ENCODE data around the gene KCNG2.

KCNG2 gene

DNA sequence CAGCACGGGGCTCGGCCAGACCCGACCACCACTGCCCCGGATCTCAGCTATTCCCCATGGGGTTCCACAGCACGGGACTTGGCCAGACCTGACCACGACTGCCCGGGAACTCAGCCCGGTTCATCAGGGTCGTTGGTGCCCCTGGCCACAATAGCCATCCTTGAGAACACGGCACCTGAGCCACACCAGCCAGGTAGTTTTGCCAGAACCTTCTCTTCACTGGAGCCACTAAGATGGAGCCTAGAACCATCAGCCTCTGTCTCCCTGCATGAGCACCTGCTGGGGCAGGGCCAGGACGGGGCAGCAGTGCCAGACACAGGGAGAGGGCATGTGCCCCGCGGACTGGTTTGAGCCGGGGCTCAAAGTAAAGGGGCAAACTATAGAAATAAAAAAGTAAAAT, 11.4 kb upstream of the KCNG2 start:
- no peak for DNase-seq (ENCODE audit: low read depth in 2 of 2)
- no peak overlapping the region for H3K4me3 ChIP-seq (replicated peaks in 1 of 2; ENCODE audit: low read depth in 2 of 2, low read length in 2 of 2)
- TF ChIP-seq, protein P1, sequence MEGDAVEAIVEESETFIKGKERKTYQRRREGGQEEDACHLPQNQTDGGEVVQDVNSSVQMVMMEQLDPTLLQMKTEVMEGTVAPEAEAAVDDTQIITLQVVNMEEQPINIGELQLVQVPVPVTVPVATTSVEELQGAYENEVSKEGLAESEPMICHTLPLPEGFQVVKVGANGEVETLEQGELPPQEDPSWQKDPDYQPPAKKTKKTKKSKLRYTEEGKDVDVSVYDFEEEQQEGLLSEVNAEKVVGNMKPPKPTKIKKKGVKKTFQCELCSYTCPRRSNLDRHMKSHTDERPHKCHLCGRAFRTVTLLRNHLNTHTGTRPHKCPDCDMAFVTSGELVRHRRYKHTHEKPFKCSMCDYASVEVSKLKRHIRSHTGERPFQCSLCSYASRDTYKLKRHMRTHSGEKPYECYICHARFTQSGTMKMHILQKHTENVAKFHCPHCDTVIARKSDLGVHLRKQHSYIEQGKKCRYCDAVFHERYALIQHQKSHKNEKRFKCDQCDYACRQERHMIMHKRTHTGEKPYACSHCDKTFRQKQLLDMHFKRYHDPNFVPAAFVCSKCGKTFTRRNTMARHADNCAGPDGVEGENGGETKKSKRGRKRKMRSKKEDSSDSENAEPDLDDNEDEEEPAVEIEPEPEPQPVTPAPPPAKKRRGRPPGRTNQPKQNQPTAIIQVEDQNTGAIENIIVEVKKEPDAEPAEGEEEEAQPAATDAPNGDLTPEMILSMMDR (IDR thresholded peaks at IDR 0.05; ENCODE audit: low read depth, low read length), result no peak

DNA sequence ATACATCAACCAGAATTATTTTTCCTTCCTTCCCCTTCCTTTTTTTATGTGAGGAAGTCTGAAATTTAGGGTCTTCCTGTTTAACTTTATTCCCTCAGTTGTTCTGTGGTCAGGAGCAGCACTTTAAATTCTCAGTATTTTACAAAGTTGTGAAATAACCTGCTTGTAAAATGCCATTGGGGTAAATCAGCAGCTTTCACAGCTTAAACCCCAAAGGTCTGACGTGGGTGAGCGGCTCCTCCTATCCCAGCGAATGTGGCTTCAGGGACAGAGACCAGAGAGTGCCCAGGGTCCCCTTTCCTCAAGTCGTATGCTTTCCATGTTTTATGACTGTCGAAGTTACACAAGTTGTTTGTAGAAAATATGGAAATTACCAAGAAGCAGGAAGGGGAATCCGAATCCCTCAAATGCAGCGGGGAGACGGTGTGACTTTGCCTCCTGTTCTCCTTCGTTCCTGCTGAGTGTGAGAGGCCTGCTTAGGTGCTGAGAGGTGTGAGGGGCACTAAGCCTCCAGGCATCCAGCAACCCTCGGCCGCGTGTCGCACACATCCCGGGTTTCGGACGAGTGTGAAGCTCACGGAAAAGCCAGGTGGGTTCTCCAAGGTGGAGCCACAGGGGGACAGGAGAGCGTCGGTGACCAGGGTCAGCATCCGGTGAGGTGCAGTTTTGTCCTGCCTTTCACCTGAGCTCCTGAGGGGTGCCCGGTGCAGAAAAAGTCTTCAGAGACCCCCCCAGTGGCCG, 10.8 kb upstream of the KCNG2 start:
- TF ChIP-seq, protein P1 (IDR thresholded peaks at IDR 0.05; ENCODE audit: low read depth, low read length), result no peak
- H3K4me3 ChIP-seq (replicated peaks in 1 of 2; ENCODE audit: low read depth in 2 of 2, low read length in 2 of 2), result no peak overlapping the region
- peak; percentile 68 to 81 for DNase-seq (ENCODE audit: low read depth in 2 of 2)

DNA sequence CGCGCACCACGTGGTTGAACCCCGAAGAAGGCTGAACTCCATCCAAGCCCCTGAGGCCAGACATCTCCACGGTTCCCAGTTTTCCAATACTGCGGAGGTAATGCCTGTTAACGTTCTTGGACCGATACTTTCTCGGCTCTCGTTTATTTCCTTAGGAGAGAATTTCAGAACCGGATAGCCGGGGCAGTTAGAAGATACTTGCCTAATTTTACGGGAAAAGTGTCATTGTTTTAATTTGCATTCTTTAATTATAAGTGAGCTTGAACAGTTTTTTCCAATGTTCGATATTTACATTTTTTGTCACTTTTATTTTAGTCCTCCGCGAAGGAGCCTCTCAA, 10.2 kb upstream of the KCNG2 start:
- TF ChIP-seq, protein P1 (IDR thresholded peaks at IDR 0.05; ENCODE audit: low read depth, low read length), result no peak
- no peak overlapping the region for H3K4me3 ChIP-seq (replicated peaks in 1 of 2; ENCODE audit: low read depth in 2 of 2, low read length in 2 of 2)
- no peak for DNase-seq (ENCODE audit: low read depth in 2 of 2)

DNA sequence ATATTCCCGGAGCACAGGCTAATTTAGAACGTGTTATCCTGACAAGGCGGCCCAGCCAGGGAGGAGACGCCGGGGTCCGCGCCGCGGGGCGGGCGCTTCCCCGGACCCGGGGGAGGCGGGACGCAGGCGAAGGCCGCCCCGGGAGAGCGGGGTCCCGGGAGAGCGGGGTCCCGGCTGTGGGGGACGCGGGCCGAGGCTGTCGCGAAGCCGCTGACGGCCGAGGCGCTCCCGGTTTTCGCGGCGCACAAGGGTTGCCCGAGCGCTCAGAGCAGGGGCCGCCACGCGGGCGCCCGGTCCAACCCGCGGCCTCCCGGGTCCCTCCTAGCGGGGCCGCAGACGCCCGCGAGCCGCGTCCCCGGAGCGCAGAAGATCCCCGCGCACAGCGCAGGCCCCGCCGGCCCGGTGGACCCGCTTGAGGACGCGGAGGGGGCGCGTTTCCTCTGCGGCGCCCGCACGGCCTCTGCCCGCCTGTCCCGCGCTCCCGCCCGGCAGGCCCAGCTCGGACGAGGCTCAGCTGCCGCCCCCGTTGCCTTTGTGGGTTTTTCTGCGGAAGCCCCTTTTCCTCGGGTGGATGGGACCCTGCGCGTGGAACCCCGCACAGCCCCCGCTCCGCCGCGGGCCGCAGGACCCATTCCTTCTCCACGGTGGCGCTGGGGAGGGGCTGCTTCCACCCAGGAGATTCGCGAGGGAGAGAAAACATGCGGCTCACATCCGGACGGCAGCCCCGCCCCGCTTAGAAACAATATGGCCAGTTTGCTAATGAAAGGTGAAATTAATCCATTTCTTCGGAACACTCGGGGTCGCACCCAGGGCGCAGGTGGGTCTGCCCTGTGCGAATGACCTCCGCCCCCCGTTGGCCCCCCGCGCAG, 9.6 kb upstream of the KCNG2 start:
- H3K4me3 ChIP-seq (replicated peaks in 1 of 2; ENCODE audit: low read depth in 2 of 2, low read length in 2 of 2), result no peak overlapping the region
- TF ChIP-seq, protein P1 (IDR thresholded peaks at IDR 0.05; ENCODE audit: low read depth, low read length), result no peak
- peak; percentile 32 to 42 for DNase-seq (ENCODE audit: low read depth in 2 of 2)

DNA sequence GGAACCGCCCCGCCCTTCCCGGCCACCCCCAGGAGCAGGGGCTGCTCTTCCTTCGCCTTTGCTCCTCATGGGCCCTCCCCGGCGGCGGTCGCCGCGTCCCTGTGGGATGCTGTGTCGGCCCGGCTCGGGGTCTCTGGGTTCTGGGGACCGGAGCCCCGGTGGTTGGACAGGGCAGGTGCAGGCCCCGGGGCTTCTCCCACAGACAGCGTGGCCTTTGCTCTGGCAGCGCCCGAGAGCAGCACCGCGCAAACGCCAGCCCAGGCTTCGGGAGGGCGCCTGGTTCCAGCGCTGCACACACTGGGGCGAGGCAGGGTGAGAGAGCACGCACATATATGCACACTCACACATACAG, 9.0 kb upstream of the KCNG2 start:
- DNase-seq (ENCODE audit: low read depth in 2 of 2), result no peak
- TF ChIP-seq, protein P1 (IDR thresholded peaks at IDR 0.05; ENCODE audit: low read depth, low read length), result no peak
- H3K4me3 ChIP-seq (replicated peaks in 1 of 2; ENCODE audit: low read depth in 2 of 2, low read length in 2 of 2), result no peak overlapping the region

DNA sequence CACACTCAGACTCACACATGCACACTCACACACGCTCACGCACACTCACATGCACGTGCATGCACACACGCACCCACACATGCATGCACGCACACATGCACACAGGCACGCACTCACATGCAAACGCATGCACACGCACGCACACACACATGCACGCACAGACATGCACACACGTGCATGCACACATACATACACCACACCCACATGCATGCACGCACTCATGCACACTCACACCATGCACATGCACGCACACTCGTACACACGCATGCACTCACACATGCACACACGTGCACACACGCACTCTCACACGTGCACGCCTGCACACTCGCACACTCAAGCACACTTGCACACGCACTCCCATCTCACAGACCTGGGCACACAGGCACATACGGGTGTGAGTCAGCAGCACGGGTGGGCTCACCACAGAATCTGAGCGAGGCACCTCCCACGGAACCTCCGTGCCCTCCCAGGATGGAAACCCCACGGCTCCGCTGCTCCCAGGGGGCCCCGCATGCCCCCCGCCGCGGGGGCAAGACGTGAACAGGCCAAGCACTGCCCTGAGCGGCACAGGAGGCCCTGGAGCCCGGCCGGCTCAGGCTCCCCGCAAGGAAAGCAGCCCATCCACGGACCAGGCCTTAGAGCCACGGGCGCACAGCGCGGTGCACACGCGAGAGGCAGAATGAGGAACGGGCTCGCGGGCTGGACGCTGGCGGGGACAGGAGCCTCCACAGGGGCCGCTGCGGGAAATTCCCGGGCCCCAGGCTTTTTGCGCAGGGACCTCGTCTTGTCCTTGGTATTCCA, 8.4 kb upstream of the KCNG2 start:
- no peak for DNase-seq (ENCODE audit: low read depth in 2 of 2)
- H3K4me3 ChIP-seq (replicated peaks in 1 of 2; ENCODE audit: low read depth in 2 of 2, low read length in 2 of 2), result no peak overlapping the region
- TF ChIP-seq, protein P1 (IDR thresholded peaks at IDR 0.05; ENCODE audit: low read depth, low read length), result no peak

All from cardiac fibroblast (primary cell).